ENCODE data around the gene SLC25A13. TPM values are rescaled to one million over a fixed set of nuclear protein-coding genes. Genes with fewer than 3 reads are reported as not detected.

The SLC25A13 gene
- total and polyA plus RNA-seq, 2 donors (not counting 1 experiment from before 2014, with no cell fraction given), result 6.9 to 12.0 TPM

GRCh38 chr7:96152706-96153105, 169.2 kb downstream of the SLC25A13 start:
- TF ChIP-seq CTCF (conservative IDR thresholded peaks at IDR 0.05 in 1 of 2, IDR thresholded peaks at IDR 0.05 in 1 of 2; ENCODE audit: low read depth in 1 of 2, low read length in 2 of 2) (no peak), EZH2 (IDR thresholded peaks at IDR 0.05; ENCODE audit: low read length, missing control alignments) (no peak)
- Histone ChIP-seq H3K4me2 (ENCODE audit: extremely low read depth, insufficient read depth, low read length) (no peak overlapping the region), H3K79me2 (ENCODE audit: control insufficient read depth, insufficient read depth, low read length) (no peaks in the 10 kb centered on the region), H4K20me1 (ENCODE audit: control insufficient read depth, extremely low read depth, insufficient read depth, low read length) (no peaks in the 10 kb centered on the region), H3K4me3 (replicated peaks in 1 of 4; ENCODE audit: control extremely low read depth in 1 of 4, insufficient read depth in 1 of 4, low read depth in 3 of 4, low read length in 4 of 4) (no peak overlapping the region), H3K9ac (ENCODE audit: insufficient read depth, low read length) (no peak overlapping the region), H2AFZ (ENCODE audit: low read length) (no peak overlapping the region), H3K27ac (ENCODE audit: insufficient read depth, low read length) (no peak overlapping the region), H3K4me1 (ENCODE audit: control insufficient read depth, extremely low read depth, insufficient read depth, low read length) (no peaks in the 10 kb centered on the region), H3K27me3 (ENCODE audit: control insufficient read depth, insufficient read depth, low read length) (no peaks in the 10 kb centered on the region), H3K9me3 (ENCODE audit: control insufficient read depth, insufficient read depth, low read depth, low read length) (no peaks in the 10 kb centered on the region), H3K36me3 (ENCODE audit: control insufficient read depth, insufficient read depth, low read length) (no peaks in the 10 kb centered on the region)
- DNase-seq (ENCODE audit: low read depth in 2 of 2), result no peak

- H3K4me1 ChIP-seq (ENCODE audit: control insufficient read depth, extremely low read depth, insufficient read depth, low read length), result no peaks in the 10 kb centered on the region
- H3K27me3 ChIP-seq (ENCODE audit: control insufficient read depth, insufficient read depth, low read length), result no peaks in the 10 kb centered on the region
- DNase-seq (ENCODE audit: low read depth in 2 of 2), result no peak
- no peaks in the 10 kb centered on the region for H3K36me3 ChIP-seq (ENCODE audit: control insufficient read depth, insufficient read depth, low read length)
- H3K27ac ChIP-seq (ENCODE audit: insufficient read depth, low read length), result no peak overlapping the region
- H4K20me1 ChIP-seq (ENCODE audit: control insufficient read depth, extremely low read depth, insufficient read depth, low read length), result no peaks in the 10 kb centered on the region
- no peak overlapping the region for H3K9ac ChIP-seq (ENCODE audit: insufficient read depth, low read length)
- TF ChIP-seq EZH2 (IDR thresholded peaks at IDR 0.05; ENCODE audit: low read length, missing control alignments) (no peak), CTCF (conservative IDR thresholded peaks at IDR 0.05 in 1 of 2, IDR thresholded peaks at IDR 0.05 in 1 of 2; ENCODE audit: low read depth in 1 of 2, low read length in 2 of 2) (no peak)
- H3K9me3 ChIP-seq (ENCODE audit: control insufficient read depth, insufficient read depth, low read depth, low read length), result no peaks in the 10 kb centered on the region
- no peaks in the 10 kb centered on the region for H3K79me2 ChIP-seq (ENCODE audit: control insufficient read depth, insufficient read depth, low read length)
- no peak overlapping the region for H3K4me2 ChIP-seq (ENCODE audit: extremely low read depth, insufficient read depth, low read length)
- H3K4me3 ChIP-seq (replicated peaks in 1 of 4; ENCODE audit: control extremely low read depth in 1 of 4, insufficient read depth in 1 of 4, low read depth in 3 of 4, low read length in 4 of 4), result no peak overlapping the region
- no peak overlapping the region for H2AFZ ChIP-seq (ENCODE audit: low read length)
Observed at GRCh38 chr7:96151889-96152288, 170.0 kb downstream of the SLC25A13 start.

GRCh38 chr7:96144260-96144526, 177.7 kb downstream of the SLC25A13 start:
- H3K4me2 ChIP-seq (ENCODE audit: extremely low read depth, insufficient read depth, low read length), result no peak overlapping the region
- H2AFZ ChIP-seq (ENCODE audit: low read length), result no peak overlapping the region
- no peak overlapping the region for H3K9ac ChIP-seq (ENCODE audit: insufficient read depth, low read length)
- no peaks in the 10 kb centered on the region for H3K4me1 ChIP-seq (ENCODE audit: control insufficient read depth, extremely low read depth, insufficient read depth, low read length)
- no peaks in the 10 kb centered on the region for H4K20me1 ChIP-seq (ENCODE audit: control insufficient read depth, extremely low read depth, insufficient read depth, low read length)
- TF ChIP-seq EZH2 (IDR thresholded peaks at IDR 0.05; ENCODE audit: low read length, missing control alignments) (no peak), CTCF (conservative IDR thresholded peaks at IDR 0.05 in 1 of 2, IDR thresholded peaks at IDR 0.05 in 1 of 2; ENCODE audit: low read depth in 1 of 2, low read length in 2 of 2) (no peak)
- no peak for DNase-seq (ENCODE audit: low read depth in 2 of 2)
- H3K4me3 ChIP-seq (replicated peaks in 1 of 4; ENCODE audit: control extremely low read depth in 1 of 4, insufficient read depth in 1 of 4, low read depth in 3 of 4, low read length in 4 of 4), result no peak overlapping the region
- no peaks in the 10 kb centered on the region for H3K79me2 ChIP-seq (ENCODE audit: control insufficient read depth, insufficient read depth, low read length)
- no peaks in the 10 kb centered on the region for H3K36me3 ChIP-seq (ENCODE audit: control insufficient read depth, insufficient read depth, low read length)
- no peak overlapping the region for H3K27ac ChIP-seq (ENCODE audit: insufficient read depth, low read length)
- H3K27me3 ChIP-seq (ENCODE audit: control insufficient read depth, insufficient read depth, low read length), result no peaks in the 10 kb centered on the region
- H3K9me3 ChIP-seq (ENCODE audit: control insufficient read depth, insufficient read depth, low read depth, low read length), result no peaks in the 10 kb centered on the region
